ENCODE data around the gene HLA-DQB1. TPM values are rescaled to one million over a fixed set of nuclear protein-coding genes. Genes with fewer than 3 reads are reported as not detected.
"Not testable (repeated sequence)": the region's sequence is repeated elsewhere in the genome, so short reads cannot be mapped to it uniquely, and the experiment has no call there.

HLA-DQB1 gene
- total RNA-seq, 1 experiment from 2014 or later = 2.1 TPM

GRCh38 chr6:32657329-32657728 is 9.1 kb downstream of the HLA-DQB1 start:
- H4K20me1 ChIP-seq (ENCODE audit: insufficient read depth); H3K4me3 ChIP-seq (replicated peaks in 1 of 2; ENCODE audit: low read depth in 1 of 2, low read length in 2 of 2); POLR2A ChIA-PET; H3K27me3 ChIP-seq (ENCODE audit: insufficient read depth, low read length); DNase-seq (ENCODE audit: low read depth, low spot score); ATAC-seq; H3K36me3 ChIP-seq (ENCODE audit: control insufficient read depth in 1 of 2, insufficient read depth in 2 of 2, low read length in 2 of 2); H3K9me2 ChIP-seq (ENCODE audit: insufficient read depth); H3K4me2 ChIP-seq (ENCODE audit: low read length); H3K9ac ChIP-seq (ENCODE audit: low read length); RAD21 ChIA-PET (ENCODE audit: low non-redundant PET in 1 of 2, low total read pairs in 2 of 2, uncharacterized antibody in 2 of 2, unreplicated experiment in 2 of 2); H3K27ac ChIP-seq (ENCODE audit: low read depth, low read length); H3K79me2 ChIP-seq (ENCODE audit: insufficient read depth, low read length); CTCF ChIA-PET; H2AFZ ChIP-seq (ENCODE audit: low read depth, low read length, poor library complexity, severe bottlenecking); H3K4me1 ChIP-seq (ENCODE audit: control insufficient read depth in 1 of 2, insufficient read depth in 2 of 2, low read length in 2 of 2); BruUV-seq (replicated peaks); H3K9me3 ChIP-seq (ENCODE audit: control insufficient read depth in 1 of 2, insufficient read depth in 1 of 2, low read depth in 1 of 2, low read length in 2 of 2); intact Hi-C loops (cut with micrococcal nuclease): not testable (repeated sequence)

GRCh38 chr6:32655203-32655710 is 11.2 kb downstream of the HLA-DQB1 start:
- Histone ChIP-seq H3K79me2 (ENCODE audit: insufficient read depth, low read length) (no peaks in the 10 kb centered on the region), H2AFZ (ENCODE audit: low read depth, low read length, poor library complexity, severe bottlenecking) (no peak overlapping the region), H3K9me2 (ENCODE audit: insufficient read depth) (no peaks in the 10 kb centered on the region), H3K4me1 (ENCODE audit: control insufficient read depth in 1 of 2, insufficient read depth in 2 of 2, low read length in 2 of 2) (no peaks in the 10 kb centered on the region), H3K4me2 (ENCODE audit: low read length) (no peak overlapping the region), H3K4me3 (replicated peaks in 1 of 2; ENCODE audit: low read depth in 1 of 2, low read length in 2 of 2) (no peak overlapping the region), H3K9ac (ENCODE audit: low read length) (no peak overlapping the region), H3K9me3 (ENCODE audit: control insufficient read depth in 1 of 2, insufficient read depth in 1 of 2, low read depth in 1 of 2, low read length in 2 of 2) (no peaks in the 10 kb centered on the region), H3K36me3 (ENCODE audit: control insufficient read depth in 1 of 2, insufficient read depth in 2 of 2, low read length in 2 of 2) (no peaks in the 10 kb centered on the region), H4K20me1 (ENCODE audit: insufficient read depth) (no peaks in the 10 kb centered on the region), H3K27ac (ENCODE audit: low read depth, low read length) (no peak overlapping the region), H3K27me3 (ENCODE audit: insufficient read depth, low read length) (no peaks in the 10 kb centered on the region)
- ATAC-seq = no peak
- CTCF ChIA-PET = no interaction called here
- DNase-seq (ENCODE audit: low read depth, low spot score) = no peak
- POLR2A ChIA-PET = no interaction called here
- intact Hi-C loops (cut with micrococcal nuclease) = no loop called here
- TF ChIP-seq CEBPB (IDR thresholded peaks at IDR 0.05; ENCODE audit: low read depth) = no peak
- TF ChIP-seq ZBTB33 (IDR thresholded peaks at IDR 0.05; ENCODE audit: extremely low read depth, insufficient replicate concordance, low read length) = no peak
- no peak for TF ChIP-seq SP1 (IDR thresholded peaks at IDR 0.05; ENCODE audit: low read depth)
- TF ChIP-seq, protein P1, sequence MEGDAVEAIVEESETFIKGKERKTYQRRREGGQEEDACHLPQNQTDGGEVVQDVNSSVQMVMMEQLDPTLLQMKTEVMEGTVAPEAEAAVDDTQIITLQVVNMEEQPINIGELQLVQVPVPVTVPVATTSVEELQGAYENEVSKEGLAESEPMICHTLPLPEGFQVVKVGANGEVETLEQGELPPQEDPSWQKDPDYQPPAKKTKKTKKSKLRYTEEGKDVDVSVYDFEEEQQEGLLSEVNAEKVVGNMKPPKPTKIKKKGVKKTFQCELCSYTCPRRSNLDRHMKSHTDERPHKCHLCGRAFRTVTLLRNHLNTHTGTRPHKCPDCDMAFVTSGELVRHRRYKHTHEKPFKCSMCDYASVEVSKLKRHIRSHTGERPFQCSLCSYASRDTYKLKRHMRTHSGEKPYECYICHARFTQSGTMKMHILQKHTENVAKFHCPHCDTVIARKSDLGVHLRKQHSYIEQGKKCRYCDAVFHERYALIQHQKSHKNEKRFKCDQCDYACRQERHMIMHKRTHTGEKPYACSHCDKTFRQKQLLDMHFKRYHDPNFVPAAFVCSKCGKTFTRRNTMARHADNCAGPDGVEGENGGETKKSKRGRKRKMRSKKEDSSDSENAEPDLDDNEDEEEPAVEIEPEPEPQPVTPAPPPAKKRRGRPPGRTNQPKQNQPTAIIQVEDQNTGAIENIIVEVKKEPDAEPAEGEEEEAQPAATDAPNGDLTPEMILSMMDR (IDR thresholded peaks at IDR 0.05 in 2 of 3, conservative IDR thresholded peaks at IDR 0.05 in 1 of 3; ENCODE audit: borderline replicate concordance in 1 of 3, insufficient read depth in 1 of 3, low read depth in 2 of 3, low read length in 2 of 3) = no peak
- TF ChIP-seq SIN3A (IDR thresholded peaks at IDR 0.05; ENCODE audit: low read depth) = no peak
- no peak for TF ChIP-seq CBX3 (IDR thresholded peaks at IDR 0.05; ENCODE audit: low read depth)
- no peak for TF ChIP-seq ATF3 (IDR thresholded peaks at IDR 0.05)
- TF ChIP-seq ELF1 (IDR thresholded peaks at IDR 0.05; ENCODE audit: borderline replicate concordance, low read depth) = no peak
- TF ChIP-seq FOSL1 (IDR thresholded peaks at IDR 0.05; ENCODE audit: low read depth) = no peak
- no peak for TF ChIP-seq SRF (IDR thresholded peaks at IDR 0.05; ENCODE audit: low read depth)
- no TSS peak for BruUV-seq (replicated peaks)
- RAD21 ChIA-PET (ENCODE audit: low non-redundant PET in 1 of 2, low total read pairs in 2 of 2, uncharacterized antibody in 2 of 2, unreplicated experiment in 2 of 2) = no interaction called here

Measured in HCT116 (cell line).